ENCODE data around the gene RSRC2. TPM values are rescaled to one million over a fixed set of nuclear protein-coding genes. Genes with fewer than 3 reads are reported as not detected.

RSRC2 gene
- total RNA-seq, 1 experiment from 2014 or later, result 68.7 TPM

- Histone ChIP-seq H3K27me3 (ENCODE audit: insufficient read depth, low read length) (no peaks in the 10 kb centered on the region), H2AFZ (ENCODE audit: low read depth, low read length, poor library complexity, severe bottlenecking) (no peak overlapping the region), H3K9me3 (ENCODE audit: control insufficient read depth in 1 of 2, insufficient read depth in 1 of 2, low read depth in 1 of 2, low read length in 2 of 2) (no peaks in the 10 kb centered on the region), H3K4me2 (ENCODE audit: low read length) (no peak overlapping the region), H3K4me3 (replicated peaks in 1 of 2; ENCODE audit: low read depth in 1 of 2, low read length in 2 of 2) (no peak overlapping the region), H3K36me3 (ENCODE audit: control insufficient read depth in 1 of 2, insufficient read depth in 2 of 2, low read length in 2 of 2) (peaks cover 45 to 60% of the 10 kb centered on the region in 2 experiments), H3K79me2 (ENCODE audit: insufficient read depth, low read length) (peaks cover 96% of the 10 kb centered on the region), H3K9me2 (ENCODE audit: insufficient read depth) (no peaks in the 10 kb centered on the region), H4K20me1 (ENCODE audit: insufficient read depth) (peaks cover 56% of the 10 kb centered on the region), H3K27ac (ENCODE audit: low read depth, low read length) (no peak overlapping the region), H3K4me1 (ENCODE audit: control insufficient read depth in 1 of 2, insufficient read depth in 2 of 2, low read length in 2 of 2) (peaks cover 8 to 21% of the 10 kb centered on the region in 2 experiments), H3K9ac (ENCODE audit: low read length) (no peak overlapping the region)
- DNase-seq (ENCODE audit: low read depth, low spot score) (no peak), ATAC-seq (no peak)
- no TSS peak for BruUV-seq (replicated peaks)
- no peak for TF ChIP-seq CEBPB (IDR thresholded peaks at IDR 0.05; ENCODE audit: low read depth)
- no peak for TF ChIP-seq SIN3A (IDR thresholded peaks at IDR 0.05; ENCODE audit: low read depth)
- TF ChIP-seq ATF3 (IDR thresholded peaks at IDR 0.05), result no peak
- TF ChIP-seq SP1 (IDR thresholded peaks at IDR 0.05; ENCODE audit: low read depth), result no peak
- TF ChIP-seq CBX3 (IDR thresholded peaks at IDR 0.05; ENCODE audit: low read depth), result no peak
- TF ChIP-seq POLR2AphosphoS5 (IDR thresholded peaks at IDR 0.05; ENCODE audit: low read depth, low read length), result no peak
- no peak for TF ChIP-seq TCF7L2 (IDR thresholded peaks at IDR 0.05; ENCODE audit: borderline replicate concordance, extremely low read depth, insufficient read depth, insufficient read length)
- TF ChIP-seq ZNF274 (IDR thresholded peaks at IDR 0.05; ENCODE audit: low read depth, low read length), result no peak
- no peak for TF ChIP-seq POLR2A (IDR thresholded peaks at IDR 0.05; ENCODE audit: borderline replicate concordance, extremely low read depth, insufficient read depth, insufficient read length)
- no peak for TF ChIP-seq EZH2phosphoT487 (IDR thresholded peaks at IDR 0.05; ENCODE audit: borderline replicate concordance)
- TF ChIP-seq EGR1 (IDR thresholded peaks at IDR 0.05; ENCODE audit: low read depth), result no peak
- no peak for TF ChIP-seq REST (IDR thresholded peaks at IDR 0.05; ENCODE audit: low read depth)
- no peak for TF ChIP-seq FOSL1 (IDR thresholded peaks at IDR 0.05; ENCODE audit: low read depth)
- TF ChIP-seq, protein P1, sequence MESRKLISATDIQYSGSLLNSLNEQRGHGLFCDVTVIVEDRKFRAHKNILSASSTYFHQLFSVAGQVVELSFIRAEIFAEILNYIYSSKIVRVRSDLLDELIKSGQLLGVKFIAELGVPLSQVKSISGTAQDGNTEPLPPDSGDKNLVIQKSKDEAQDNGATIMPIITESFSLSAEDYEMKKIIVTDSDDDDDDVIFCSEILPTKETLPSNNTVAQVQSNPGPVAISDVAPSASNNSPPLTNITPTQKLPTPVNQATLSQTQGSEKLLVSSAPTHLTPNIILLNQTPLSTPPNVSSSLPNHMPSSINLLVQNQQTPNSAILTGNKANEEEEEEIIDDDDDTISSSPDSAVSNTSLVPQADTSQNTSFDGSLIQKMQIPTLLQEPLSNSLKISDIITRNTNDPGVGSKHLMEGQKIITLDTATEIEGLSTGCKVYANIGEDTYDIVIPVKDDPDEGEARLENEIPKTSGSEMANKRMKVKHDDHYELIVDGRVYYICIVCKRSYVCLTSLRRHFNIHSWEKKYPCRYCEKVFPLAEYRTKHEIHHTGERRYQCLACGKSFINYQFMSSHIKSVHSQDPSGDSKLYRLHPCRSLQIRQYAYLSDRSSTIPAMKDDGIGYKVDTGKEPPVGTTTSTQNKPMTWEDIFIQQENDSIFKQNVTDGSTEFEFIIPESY (IDR thresholded peaks at IDR 0.05; ENCODE audit: extremely low read depth, insufficient replicate concordance, low read length), result no peak
- no peak for TF ChIP-seq ELF1 (IDR thresholded peaks at IDR 0.05; ENCODE audit: borderline replicate concordance, low read depth)
- TF ChIP-seq EZH2 (IDR thresholded peaks at IDR 0.05), result no peak
- TF ChIP-seq CTCF (IDR thresholded peaks at IDR 0.05 in 2 of 3, conservative IDR thresholded peaks at IDR 0.05 in 1 of 3; ENCODE audit: borderline replicate concordance in 1 of 3, insufficient read depth in 1 of 3, low read depth in 2 of 3, low read length in 2 of 3), result no peak
- CTCF ChIA-PET, result no interaction called here
- RAD21 ChIA-PET (ENCODE audit: low non-redundant PET in 1 of 2, low total read pairs in 2 of 2, uncharacterized antibody in 2 of 2, unreplicated experiment in 2 of 2), result no interaction called here
- intact Hi-C loops (cut with micrococcal nuclease), result no loop called here
- POLR2A ChIA-PET, result interaction anchor here (1.0 kb wide), 1 partner anchor 22 kb away, joined by 3 read pairs; the partner anchor contains the start of gene ZCCHC8
Observed at GRCh38 chr12:122523280-122523679, 3.5 kb downstream of the RSRC2 start.
